Liver (tissue), 9 donors: ENCODE results near the gene GFPT2. TPM values are rescaled to one million over a fixed set of nuclear protein-coding genes. Genes with fewer than 3 reads are reported as not detected.

Experiments
- DNase-seq: peaks from one replicate; pipeline ENCODE4 v3.0.0-alpha.2; 2017; ENCODE audit warnings: low spot score
- H3K27ac ChIP-seq, 2 donors: one replicate each; pipeline ENCODE4 v1.7.0; 2013; ENCODE audit warnings: inconsistent platforms in 2 of 2, low read length in 2 of 2, control low read depth in 1 of 2, low read depth in 1 of 2, mild to moderate bottlenecking in 1 of 2
- H3K27me3 ChIP-seq, 4 donors: one replicate each; pipeline versions ENCODE4 v1.6.1 to v1.7.0; 2013; ENCODE audit warnings: low read length in 3 of 4, inconsistent platforms in 1 of 4, mild to moderate bottlenecking in 1 of 4, moderate library complexity in 1 of 4; ENCODE audit not compliant: control insufficient read depth in 4 of 4, insufficient read depth in 4 of 4
- H3K36me3 ChIP-seq, 4 donors: one replicate each; pipeline versions ENCODE4 v1.6.1 to v1.7.0; 2013; ENCODE audit warnings: low read length in 3 of 4, mild to moderate bottlenecking in 3 of 4, low read depth in 1 of 4, moderate library complexity in 1 of 4; ENCODE audit not compliant: control insufficient read depth in 4 of 4, insufficient read depth in 3 of 4
- H3K4me1 ChIP-seq, 4 donors: one replicate each; pipeline versions ENCODE4 v1.6.1 to v1.7.0; 2013; ENCODE audit warnings: low read length in 3 of 4, mild to moderate bottlenecking in 3 of 4, moderate library complexity in 1 of 4; ENCODE audit not compliant: control insufficient read depth in 4 of 4, insufficient read depth in 4 of 4
- H3K4me3 ChIP-seq, 3 donors: one replicate each; pipeline versions ENCODE4 v1.6.1 to v1.7.0; 2013; ENCODE audit warnings: low read length in 3 of 3, control low read depth in 1 of 3, low read depth in 1 of 3, mild to moderate bottlenecking in 1 of 3
- H3K9ac ChIP-seq, 2 donors: one replicate each; pipeline ENCODE4 v1.7.0; 2013; ENCODE audit warnings: low read length in 2 of 2, mild to moderate bottlenecking in 2 of 2, moderate library complexity in 2 of 2, control low read depth in 1 of 2, low read depth in 1 of 2
- H3K9me3 ChIP-seq, 4 donors: one replicate each; pipeline versions ENCODE4 v1.6.1 to v1.7.0; 2013; ENCODE audit warnings: low read length in 3 of 4; ENCODE audit not compliant: control insufficient read depth in 4 of 4
- FOXA1 ChIP-seq: IDR thresholded peaks from 2 replicates; pipeline ENCODE4 v1.6.1; 2016; ENCODE audit warnings: antibody characterized with exemption
- FOXA2 ChIP-seq: IDR thresholded peaks from 2 replicates; pipeline ENCODE4 v1.6.1; 2016; ENCODE audit warnings: antibody characterized with exemption
- GABPA ChIP-seq, 2 donors: IDR thresholded peaks in 1 of 2; conservative IDR thresholded peaks in 1 of 2; 2 replicates each; pipeline ENCODE4 v1.6.1; 2016; ENCODE audit warnings: antibody characterized with exemption in 2 of 2, mild to moderate bottlenecking in 1 of 2, moderate library complexity in 1 of 2
- HNF4A ChIP-seq, 2 donors: conservative IDR thresholded peaks; 2 replicates each; pipeline ENCODE4 v1.6.1; 2016; ENCODE audit warnings: antibody characterized with exemption in 2 of 2, mild to moderate bottlenecking in 2 of 2
- HNF4G ChIP-seq: IDR thresholded peaks from 2 replicates; pipeline ENCODE4 v1.6.1; 2016; ENCODE audit warnings: antibody characterized with exemption
- JUND ChIP-seq, 2 donors: IDR thresholded peaks; 2 replicates each; pipeline ENCODE4 v1.6.1; 2016; ENCODE audit warnings: antibody characterized with exemption in 2 of 2
- MAX ChIP-seq: IDR thresholded peaks from 2 replicates; pipeline ENCODE4 v1.6.1; 2016; ENCODE audit warnings: antibody characterized with exemption
- NR2F2 ChIP-seq: IDR thresholded peaks from 2 replicates; pipeline ENCODE4 v1.6.1; 2016; ENCODE audit warnings: antibody characterized with exemption
- RAD21 ChIP-seq, 2 donors: IDR thresholded peaks; 2 replicates each; pipeline ENCODE4 v1.6.1; 2016; ENCODE audit warnings: antibody characterized with exemption in 2 of 2, mild to moderate bottlenecking in 2 of 2
- REST ChIP-seq: IDR thresholded peaks from 2 replicates; pipeline ENCODE4 v1.6.1; 2016; ENCODE audit warnings: antibody characterized with exemption, mild to moderate bottlenecking
- RXRA ChIP-seq, 2 donors: IDR thresholded peaks; 2 replicates each; pipeline ENCODE4 v1.6.1; 2017 to 2018; ENCODE audit warnings: antibody characterized with exemption in 2 of 2, mild to moderate bottlenecking in 1 of 2
- SP1 ChIP-seq: IDR thresholded peaks from 2 replicates; pipeline ENCODE4 v1.6.1; 2018; ENCODE audit warnings: antibody characterized with exemption, mild to moderate bottlenecking
- TAF1 ChIP-seq: conservative IDR thresholded peaks from 2 replicates; pipeline ENCODE4 v1.6.1; 2016; ENCODE audit warnings: antibody characterized with exemption, mild to moderate bottlenecking
- YY1 ChIP-seq: IDR thresholded peaks from 2 replicates; pipeline ENCODE4 v1.6.1; 2016; ENCODE audit warnings: antibody characterized with exemption, mild to moderate bottlenecking
- ZBTB33 ChIP-seq: IDR thresholded peaks from 2 replicates; pipeline ENCODE4 v1.6.1; 2016; ENCODE audit warnings: antibody characterized with exemption
- WGBS: extraction: QIAGEN DNeasy Blood & Tissue Kit; methylation state at CpG from one replicate; pipeline ENCODE4 v1.1.7; 2013; 5-methylcytosine and 5-hydroxymethylcytosine counted together
- polyA plus RNA-seq, 2 donors: library from polyadenylated mRNA; stranded (reverse) in 1 of 2; unstranded in 1 of 2; fragments of 200-250 nt in 1 of 2; fragments of >200 nt in 1 of 2; fragmentation: Nextera tagmentation in 1 of 2; extraction: Ambion mirVana in 1 of 2; gene quantifications; one replicate each; pipeline versions ENCODE4 v1.2.1 to v1.2.3, GENCODE V29; 2013 to 2015
- total RNA-seq, 2 donors: library from RNA; depleted of rRNA; stranded (reverse); fragments of >200 nt; gene quantifications; one replicate each; pipeline ENCODE4 v1.2.3, GENCODE V29; 2014
- TF ChIP-seq, protein P1 (sequence below): IDR thresholded peaks from 2 replicates; pipeline ENCODE4 v1.6.1; 2016; ENCODE audit warnings: antibody characterized with exemption
- donor health status: healthy.
- donor health status: healthy.
- donor health status: healthy.
- donor health status: healthy.
- donor health status: healthy.

GFPT2 gene
- total and polyA plus RNA-seq, 4 donors = 0.32 to 1.8 (median 0.54) TPM

GRCh38 chr5:180379355-180380070, 26.4 kb upstream of the GFPT2 start:
- Histone ChIP-seq H3K4me3 (no peak overlapping the region), H3K9ac (no peak overlapping the region), H3K4me1 (no peaks in the 10 kb centered on the region), H3K27ac (no peak overlapping the region), H3K9me3 (no peaks in the 10 kb centered on the region), H3K27me3 (no peaks in the 10 kb centered on the region), H3K36me3 (no peaks in the 10 kb centered on the region)
- DNase-seq = no peak
- TF ChIP-seq FOXA2 = no peak
- TF ChIP-seq FOXA1 = no peak
- TF ChIP-seq, protein P1, sequence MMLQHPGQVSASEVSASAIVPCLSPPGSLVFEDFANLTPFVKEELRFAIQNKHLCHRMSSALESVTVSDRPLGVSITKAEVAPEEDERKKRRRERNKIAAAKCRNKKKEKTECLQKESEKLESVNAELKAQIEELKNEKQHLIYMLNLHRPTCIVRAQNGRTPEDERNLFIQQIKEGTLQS = no peak
- TF ChIP-seq GABPA (IDR thresholded peaks at IDR 0.05 in 1 of 2, conservative IDR thresholded peaks at IDR 0.05 in 1 of 2) = no peak
- no peak for TF ChIP-seq YY1
- TF ChIP-seq RXRA (IDR thresholded peaks at IDR 0.05) = no peak
- TF ChIP-seq ZBTB33 = no peak
- TF ChIP-seq HNF4G = no peak
- no peak for TF ChIP-seq HNF4A (conservative IDR thresholded peaks at IDR 0.05)
- no peak for TF ChIP-seq NR2F2
- TF ChIP-seq TAF1 = no peak
- TF ChIP-seq SP1 = no peak
- TF ChIP-seq MAX = no peak
- TF ChIP-seq REST = no peak
- no peak for TF ChIP-seq JUND (IDR thresholded peaks at IDR 0.05)
- WGBS = 88% methylated on average over 31 of the region's 31 CpGs

- Histone ChIP-seq H3K9me3 (no peaks in the 10 kb centered on the region), H3K4me3 (no peak overlapping the region), H3K27ac (no peak overlapping the region), H3K4me1 (no peaks in the 10 kb centered on the region), H3K36me3 (no peaks in the 10 kb centered on the region), H3K9ac (no peak overlapping the region), H3K27me3 (no peaks in the 10 kb centered on the region)
- no peak for DNase-seq
- WGBS = 86% methylated on average over 9 of the region's 9 CpGs
- no peak for TF ChIP-seq NR2F2
- TF ChIP-seq JUND (IDR thresholded peaks at IDR 0.05) = no peak
- TF ChIP-seq MAX = no peak
- TF ChIP-seq ZBTB33 = no peak
- TF ChIP-seq REST = no peak
- no peak for TF ChIP-seq HNF4A (conservative IDR thresholded peaks at IDR 0.05)
- no peak for TF ChIP-seq RAD21 (IDR thresholded peaks at IDR 0.05)
- no peak for TF ChIP-seq FOXA1
- TF ChIP-seq, protein P1 = no peak
- TF ChIP-seq FOXA2 = no peak
Observed at GRCh38 chr5:180378438-180379344, 25.6 kb upstream of the GFPT2 start.
